GM19193 (cell line): Measurements from ENCODE around the gene PLSCR2.

Source experiments
- POLR2A ChIP-seq: IDR thresholded peaks from 4 replicates; pipeline ENCODE4 v1.6.1; 2011; ENCODE audit not compliant: insufficient read depth, insufficient read length; ENCODE audit errors: extremely low read depth

The PLSCR2 gene

DNA sequence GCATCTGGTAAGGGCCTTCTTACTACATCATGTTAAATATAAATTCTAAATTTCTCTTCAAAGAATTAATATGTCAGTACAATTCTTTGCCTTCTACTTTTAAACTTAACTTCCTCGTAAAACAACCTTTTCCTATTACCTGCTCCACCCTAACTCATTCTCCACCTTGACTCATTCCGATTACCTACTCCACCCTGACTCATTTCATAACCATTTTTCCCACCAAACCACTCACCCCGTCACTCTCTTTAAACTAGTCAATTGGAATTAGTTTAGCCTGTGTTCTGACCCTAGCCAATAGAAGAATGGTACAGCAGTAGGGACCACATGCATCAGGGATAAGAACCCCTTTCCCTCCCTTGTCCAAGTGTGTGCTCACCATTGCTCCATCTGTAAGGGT lies 65.6 kb downstream of the PLSCR2 start:
- no peak for TF ChIP-seq POLR2A

DNA sequence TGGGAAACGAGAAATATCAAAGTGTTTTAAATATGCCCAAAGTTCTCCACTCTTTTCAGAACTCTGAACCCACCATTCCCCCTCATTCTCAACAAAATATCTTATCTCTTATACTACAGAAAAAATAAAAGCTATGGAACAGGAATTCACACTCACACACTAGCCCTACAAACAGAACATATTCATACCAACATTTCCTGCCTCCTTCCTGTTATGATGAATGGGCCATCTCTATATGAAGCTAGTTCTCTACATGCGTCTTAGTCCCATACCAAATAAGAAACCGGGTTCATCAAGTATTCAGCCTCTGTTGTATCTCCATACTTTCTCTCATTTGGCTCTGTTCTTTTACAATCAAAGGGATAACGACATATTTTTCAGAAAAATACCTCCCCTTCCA lies 72.6 kb downstream of the PLSCR2 start:
- TF ChIP-seq POLR2A = no peak

DNA sequence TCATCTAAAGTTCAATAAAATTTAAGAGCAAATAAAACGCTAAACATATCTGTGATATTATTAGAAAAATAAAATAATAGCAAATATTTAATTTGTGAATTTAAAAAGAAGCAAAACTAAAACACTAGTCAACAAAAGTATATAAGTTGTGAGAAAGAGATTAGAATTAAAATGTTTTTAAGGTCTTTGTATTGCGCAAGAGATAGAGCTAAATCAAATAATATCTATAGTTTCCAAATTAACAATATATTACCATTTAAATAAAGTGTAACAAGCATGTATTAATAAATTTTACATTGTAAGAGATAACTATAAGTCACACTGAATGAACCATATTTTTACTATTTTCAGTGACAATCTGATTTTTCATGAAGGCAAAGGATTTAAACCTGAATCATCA lies 74.2 kb downstream of the PLSCR2 start:
- no peak for TF ChIP-seq POLR2A

DNA sequence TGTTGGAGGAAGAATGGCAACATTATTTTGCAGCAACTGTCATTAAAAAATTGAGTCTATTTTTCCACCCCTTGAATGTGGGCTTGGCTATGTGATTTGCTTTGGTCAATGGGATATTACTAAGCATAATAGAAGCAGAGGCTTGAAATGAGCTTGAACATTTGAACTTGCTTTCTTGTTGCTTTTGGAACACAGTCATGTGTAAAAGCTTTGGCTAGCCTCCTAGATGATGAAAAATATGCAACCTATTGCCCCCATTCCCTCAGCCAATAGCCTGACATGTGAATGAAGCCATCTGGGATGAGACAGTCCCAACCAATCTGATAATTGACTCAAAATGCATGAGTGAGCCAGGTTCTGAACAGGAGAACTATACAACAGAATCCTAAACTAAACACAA lies 78.4 kb downstream of the PLSCR2 start:
- no peak for TF ChIP-seq POLR2A

DNA sequence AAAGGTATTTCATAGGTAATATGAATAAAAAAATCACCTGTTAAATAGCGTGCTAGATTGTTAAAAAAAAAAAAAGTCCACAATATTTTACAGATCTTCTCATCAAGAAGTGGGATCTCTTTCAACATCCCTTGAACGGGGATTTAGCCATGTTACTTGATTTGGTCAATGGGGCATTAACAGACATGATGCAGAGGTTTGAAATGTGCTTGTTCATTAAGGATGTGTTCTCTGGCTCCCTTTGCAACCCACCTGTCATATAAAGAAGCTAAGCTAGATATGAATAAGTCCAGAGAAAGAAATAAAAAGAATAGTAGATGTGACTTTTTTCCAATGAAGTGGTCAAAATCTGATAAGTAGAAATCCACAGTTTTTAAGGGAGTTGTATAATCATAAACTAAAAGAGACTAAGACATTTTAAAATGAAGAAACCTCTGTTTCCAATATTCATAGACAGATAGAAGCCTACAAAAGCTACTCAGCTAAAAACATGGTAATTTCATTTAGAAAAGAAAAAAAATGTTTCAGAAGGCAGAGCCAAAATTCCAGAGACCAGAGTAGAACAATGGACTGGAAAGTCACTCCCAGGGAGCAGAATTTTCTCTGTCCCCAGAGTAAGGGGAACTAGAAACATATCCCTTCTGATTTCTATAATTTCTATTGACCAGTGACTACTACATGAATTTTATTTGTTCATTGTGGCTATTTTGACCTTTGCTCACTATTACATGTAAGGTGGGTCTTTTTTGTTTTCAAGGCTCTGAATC lies 79.2 kb downstream of the PLSCR2 start:
- TF ChIP-seq POLR2A = no peak

DNA sequence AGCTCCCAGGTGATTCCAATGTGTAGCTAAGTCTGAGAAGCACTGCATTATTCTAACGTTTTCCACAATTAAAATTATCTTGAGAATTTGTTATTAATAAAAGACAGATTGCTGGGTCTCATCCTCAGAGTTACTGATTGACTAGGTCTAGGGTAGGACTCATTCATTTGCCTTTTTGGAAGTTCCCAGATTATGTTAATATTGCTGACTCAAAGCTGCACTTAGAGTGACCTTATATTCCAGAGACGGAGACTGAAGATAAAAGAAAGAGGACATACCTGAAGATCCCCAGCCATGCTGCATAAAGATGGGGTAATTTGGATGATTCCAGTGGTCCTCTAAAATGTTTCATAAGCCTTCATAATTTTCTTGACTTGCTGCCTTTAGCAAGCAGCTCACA lies 81.8 kb downstream of the PLSCR2 start:
- no peak for TF ChIP-seq POLR2A

DNA sequence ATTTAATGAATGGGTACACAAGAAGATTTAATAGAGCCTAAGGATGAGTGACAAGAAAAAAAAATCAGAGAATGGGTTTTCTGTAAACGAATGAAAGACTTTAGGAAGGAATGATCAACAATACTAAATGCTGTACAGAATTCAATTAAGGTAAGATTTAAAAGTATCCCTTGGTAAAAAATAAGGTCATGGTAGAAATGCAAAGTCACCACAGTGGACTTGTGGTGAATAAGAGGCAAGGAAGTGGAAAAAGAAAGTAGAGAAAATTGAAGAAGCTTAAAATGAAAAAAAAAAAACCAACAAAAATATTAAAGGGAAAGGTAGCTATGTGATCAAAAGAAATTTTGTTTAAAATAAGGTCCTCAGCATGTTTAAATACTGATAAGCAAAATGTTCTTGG lies 82.4 kb downstream of the PLSCR2 start:
- no peak for TF ChIP-seq POLR2A

DNA sequence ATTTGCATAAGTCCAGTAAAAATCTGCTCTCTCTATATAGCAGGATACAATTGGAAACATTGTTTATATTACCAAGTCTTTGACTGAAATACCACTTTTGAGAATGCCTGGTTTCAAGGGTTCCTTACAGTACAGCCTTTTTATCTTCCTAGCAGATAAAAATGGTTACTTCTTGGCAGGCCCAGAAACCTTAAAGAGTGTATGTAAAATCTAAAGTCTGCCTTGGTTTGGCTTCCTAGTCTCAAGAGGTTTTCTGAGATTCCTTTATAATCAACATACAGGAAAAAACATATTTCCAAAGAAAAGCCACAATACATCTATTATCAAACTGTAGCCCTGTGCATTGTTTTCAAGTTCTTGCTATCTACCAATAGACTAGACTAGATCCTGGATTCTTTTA lies 84.6 kb downstream of the PLSCR2 start:
- TF ChIP-seq POLR2A = no peak
